DND-41 (cell line): ENCODE measurements around the gene BICDL2.

Experiments
- CTCF ChIP-seq: IDR thresholded peaks from 2 replicates; pipeline ENCODE4 v1.5.1; 2012; ENCODE audit warnings: borderline replicate concordance, low read length, moderate library complexity, mild to moderate bottlenecking; ENCODE audit not compliant: poor library complexity, severe bottlenecking; ENCODE audit errors: extremely low read depth
- EZH2 ChIP-seq: IDR thresholded peaks from 3 replicates; pipeline ENCODE4 v1.6.1; 2012; ENCODE audit warnings: borderline replicate concordance, low read depth, mild to moderate bottlenecking, moderate library complexity, low read length, inconsistent platforms; ENCODE audit not compliant: severe bottlenecking

GRCh38 chr16:3060339-3061127 lies 23.8 kb upstream of the BICDL2 start:
- TF ChIP-seq CTCF (no peak), EZH2 (no peak)
